K562 (cell line): Measurements from ENCODE around the gene ROPN1L.

Experiments used
- ARID3A ChIP-seq: IDR thresholded peaks from 2 replicates; pipeline ENCODE4 v1.6.1; 2012; ENCODE audit warnings: low read depth, low read length, improper control_type of control experiment, borderline replicate concordance
- CEBPB ChIP-seq: fragments of 450-650 bp; IDR thresholded peaks from 2 replicates; pipeline ENCODE4 v1.6.1; 2016; ENCODE audit warnings: missing genetic modification characterization, missing compliant biosample characterization
- CTCF ChIP-seq, 3 experiments: IDR thresholded peaks in 2 of 3; conservative IDR thresholded peaks in 1 of 3; 2 replicates each; pipeline ENCODE4 v1.5.1; 2011 to 2012; ENCODE audit warnings: low read length in 3 of 3, mild to moderate bottlenecking in 3 of 3, control low read depth in 2 of 3, improper control_type of control experiment in 1 of 3, inconsistent platforms in 1 of 3, low read depth in 1 of 3, mixed read lengths in 1 of 3, moderate library complexity in 1 of 3; ENCODE audit not compliant: insufficient read depth in 2 of 3
- MXI1 ChIP-seq: IDR thresholded peaks from 2 replicates; pipeline ENCODE4 v1.6.1; 2011; ENCODE audit warnings: low read depth, mild to moderate bottlenecking, improper control_type of control experiment, low read length
- NCOA4 ChIP-seq: fragments of 450-650 bp; IDR thresholded peaks from 2 replicates; pipeline ENCODE4 v1.6.1; 2018; ENCODE audit warnings: mild to moderate bottlenecking; ENCODE audit not compliant: partially characterized antibody
- PBX2 ChIP-seq, 2 experiments: IDR thresholded peaks in 1 of 2; conservative IDR thresholded peaks in 1 of 2; 2 replicates each; pipeline ENCODE4 v1.6.1; 2016; ENCODE audit warnings: low read depth in 2 of 2, mild to moderate bottlenecking in 1 of 2, missing compliant biosample characterization in 1 of 2, missing genetic modification characterization in 1 of 2, moderate library complexity in 1 of 2
- POLR2AphosphoS5 ChIP-seq: IDR thresholded peaks from 2 replicates; pipeline ENCODE4 v1.6.1; 2011; ENCODE audit warnings: mild to moderate bottlenecking, low read depth, low read length, moderate library complexity; ENCODE audit not compliant: control insufficient read depth, insufficient read depth
- ZNF407 ChIP-seq: fragments of 450-650 bp; IDR thresholded peaks from 2 replicates; pipeline ENCODE4 v1.6.1; 2016; ENCODE audit warnings: low read depth

GRCh38 chr5:10420468-10420867, 21.2 kb upstream of the ROPN1L start:
- TF ChIP-seq POLR2AphosphoS5 (no peak), PBX2 (CRISPR knock-in tag; IDR thresholded peaks at IDR 0.05; ENCODE audit: low read depth) (no peak), PBX2 (tag; conservative IDR thresholded peaks at IDR 0.05; ENCODE audit: low read depth) (no peak), ZNF407 (no peak), CEBPB (no peak), NCOA4 (no peak), CTCF (IDR thresholded peaks at IDR 0.05 in 2 of 3, conservative IDR thresholded peaks at IDR 0.05 in 1 of 3; ENCODE audit: insufficient read depth in 2 of 3, low read depth in 1 of 3, low read length in 3 of 3) (no peak), ARID3A (no peak), MXI1 (no peak)
